ENCODE results near the gene FGF14. TPM values are rescaled to one million over a fixed set of nuclear protein-coding genes. Genes with fewer than 3 reads are reported as not detected.

FGF14 gene
- total RNA-seq, 2 experiments from 2014 or later: not detected

GRCh38 chr13:101711307-101712025, 690.4 kb downstream of the FGF14 start:
- no peak overlapping the region for H3K4me3 Mint-ChIP-seq
- peaks cover 3% of the 10 kb centered on the region for H3K27me3 Mint-ChIP-seq
- peaks cover 7% of the 10 kb centered on the region for H3K4me1 Mint-ChIP-seq
- no peaks in the 10 kb centered on the region for H3K36me3 Mint-ChIP-seq
- ATAC-seq: no peak
- no peaks in the 10 kb centered on the region for H3K9me3 Mint-ChIP-seq (ENCODE audit: low read depth)
- no peak for DNase-seq
- no peak overlapping the region for H3K27ac Mint-ChIP-seq
- CTCF ChIA-PET: interaction anchor here (0.6 kb wide), 1 partner anchor 739 kb away, joined by 3 read pairs; no protein-coding TSS in a partner anchor

DNA sequence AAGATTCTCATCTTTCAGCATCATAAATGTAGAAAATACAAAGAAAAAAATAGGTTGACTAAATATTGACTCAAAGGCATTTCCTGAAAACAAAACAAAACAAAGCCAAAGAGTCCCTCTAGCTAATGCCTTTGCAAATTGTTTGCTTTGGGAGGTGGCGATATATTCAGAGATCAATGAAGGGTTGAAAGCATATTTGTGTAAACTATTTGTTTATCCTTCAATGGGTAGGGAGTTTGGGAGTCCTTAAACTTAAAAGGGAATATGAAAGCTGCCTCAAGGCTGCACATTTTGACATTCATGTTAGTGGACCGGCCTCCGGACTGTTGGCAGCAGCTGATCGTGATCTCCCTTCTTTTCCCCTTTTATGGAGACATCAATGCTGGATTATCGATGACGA, 691.9 kb downstream of the FGF14 start:
- Mint-ChIP-seq H3K27me3 (peaks cover 7% of the 10 kb centered on the region), H3K4me3 (no peak overlapping the region), H3K4me1 (peaks cover 11% of the 10 kb centered on the region), H3K36me3 (no peaks in the 10 kb centered on the region), H3K9me3 (ENCODE audit: low read depth) (no peaks in the 10 kb centered on the region), H3K27ac (no peak overlapping the region)
- DNase-seq (no peak), ATAC-seq (no peak)
- CTCF ChIA-PET: no interaction called here

- DNase-seq (no peak), ATAC-seq (no peak)
- CTCF ChIA-PET: no interaction called here
- Mint-ChIP-seq H3K27ac (no peak overlapping the region), H3K4me3 (no peak overlapping the region), H3K9me3 (ENCODE audit: low read depth) (no peaks in the 10 kb centered on the region), H3K27me3 (peaks cover 14% of the 10 kb centered on the region), H3K36me3 (no peaks in the 10 kb centered on the region), H3K4me1 (peaks cover 11% of the 10 kb centered on the region)
Measured at GRCh38 chr13:101708115-101708514, 693.7 kb downstream of the FGF14 start.

- Mint-ChIP-seq H3K4me3 (no peak overlapping the region), H3K4me1 (peaks cover 11% of the 10 kb centered on the region), H3K27ac (no peak overlapping the region), H3K36me3 (no peaks in the 10 kb centered on the region), H3K27me3 (peaks cover 15% of the 10 kb centered on the region), H3K9me3 (ENCODE audit: low read depth) (no peaks in the 10 kb centered on the region)
- no peak for ATAC-seq
- DNase-seq: no peak
- CTCF ChIA-PET: no interaction called here
Measured at GRCh38 chr13:101707659-101708058, 694.2 kb downstream of the FGF14 start.

DNA sequence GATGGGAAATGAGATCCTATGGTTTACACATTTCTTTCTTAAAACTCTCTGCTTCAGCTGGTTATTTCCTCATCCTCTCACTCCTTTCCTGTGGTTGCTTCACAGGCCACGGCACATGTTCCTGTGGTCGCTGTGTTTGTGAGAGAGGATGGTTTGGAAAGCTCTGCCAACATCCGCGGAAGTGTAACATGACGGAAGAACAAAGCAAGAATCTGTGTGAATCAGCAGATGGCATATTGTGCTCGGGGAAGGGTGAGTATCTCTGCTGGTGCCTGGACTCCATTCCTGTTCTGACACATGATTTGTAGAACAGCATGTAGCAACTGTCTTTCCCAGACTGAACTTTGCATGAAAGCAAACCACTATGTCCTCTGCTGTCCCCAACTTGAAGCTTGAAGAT, 695.2 kb downstream of the FGF14 start:
- Mint-ChIP-seq H3K4me3 (no peak overlapping the region), H3K4me1 (peaks cover 11% of the 10 kb centered on the region), H3K36me3 (no peaks in the 10 kb centered on the region), H3K27me3 (peaks cover 15% of the 10 kb centered on the region), H3K27ac (no peak overlapping the region), H3K9me3 (ENCODE audit: low read depth) (no peaks in the 10 kb centered on the region)
- DNase-seq (peak; percentile 51), ATAC-seq (peak; percentile 20)
- CTCF ChIA-PET: no interaction called here

DNA sequence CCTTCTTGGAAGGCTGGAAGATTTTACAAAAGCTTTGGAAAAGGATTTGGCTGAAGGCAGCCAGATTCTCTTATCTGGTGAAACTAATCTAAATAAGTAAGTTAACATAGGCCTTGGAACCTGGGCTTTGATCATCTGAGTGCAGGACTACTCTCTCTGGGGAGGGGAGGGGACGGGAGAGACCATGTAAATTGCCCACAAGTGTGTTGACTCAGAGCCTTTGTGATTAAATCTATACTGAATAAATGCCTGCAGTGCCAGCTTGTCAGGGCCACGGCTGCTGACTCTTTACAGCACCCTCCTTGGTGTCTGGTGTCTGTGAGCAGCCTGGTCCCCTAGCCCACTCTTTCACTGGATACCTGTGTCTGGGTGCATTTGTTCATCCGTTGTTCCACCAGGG, 698.0 kb downstream of the FGF14 start:
- peaks cover 15% of the 10 kb centered on the region for H3K27me3 Mint-ChIP-seq
- H3K4me1 Mint-ChIP-seq: peaks cover 11% of the 10 kb centered on the region
- no peak overlapping the region for H3K4me3 Mint-ChIP-seq
- DNase-seq (no peak), ATAC-seq (no peak)
- H3K9me3 Mint-ChIP-seq (ENCODE audit: low read depth): no peaks in the 10 kb centered on the region
- no peaks in the 10 kb centered on the region for H3K36me3 Mint-ChIP-seq
- CTCF ChIA-PET: no interaction called here
- H3K27ac Mint-ChIP-seq: no peak overlapping the region

DNA sequence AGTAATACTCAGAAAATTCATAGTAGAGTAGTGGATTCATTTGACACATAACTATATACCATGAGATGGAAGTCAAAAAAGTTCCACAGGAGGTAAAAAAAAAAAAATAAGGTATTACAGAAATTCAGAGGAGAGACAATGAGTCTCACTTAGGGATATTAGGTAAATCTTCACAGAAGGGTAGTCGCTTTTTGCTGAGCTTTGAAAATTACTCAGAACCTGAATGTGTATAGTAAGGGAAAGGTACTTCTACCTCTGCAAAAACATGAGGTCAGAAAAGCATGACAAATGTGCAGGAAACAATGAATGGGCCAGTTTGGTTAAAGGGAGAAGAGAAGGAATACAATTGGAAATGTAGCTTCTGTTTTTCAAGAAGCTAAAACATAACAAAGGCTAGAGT, 698.8 kb downstream of the FGF14 start:
- Mint-ChIP-seq H3K4me3 (no peak overlapping the region), H3K27ac (no peak overlapping the region), H3K27me3 (peaks cover 15% of the 10 kb centered on the region), H3K4me1 (peaks cover 11% of the 10 kb centered on the region), H3K9me3 (ENCODE audit: low read depth) (no peaks in the 10 kb centered on the region), H3K36me3 (no peaks in the 10 kb centered on the region)
- ATAC-seq: no peak
- DNase-seq: no peak
- CTCF ChIA-PET: no interaction called here

GRCh38 chr13:101700598-101700997, 701.2 kb downstream of the FGF14 start:
- no peaks in the 10 kb centered on the region for H3K4me1 Mint-ChIP-seq
- CTCF ChIA-PET: no interaction called here
- no peaks in the 10 kb centered on the region for H3K9me3 Mint-ChIP-seq (ENCODE audit: low read depth)
- no peaks in the 10 kb centered on the region for H3K36me3 Mint-ChIP-seq
- ATAC-seq: no peak
- H3K27ac Mint-ChIP-seq: no peak overlapping the region
- H3K27me3 Mint-ChIP-seq: peaks cover 7% of the 10 kb centered on the region
- no peak overlapping the region for H3K4me3 Mint-ChIP-seq
- DNase-seq: no peak

GRCh38 chr13:101698400-101698799, 703.4 kb downstream of the FGF14 start:
- H3K27me3 Mint-ChIP-seq: peaks cover 4% of the 10 kb centered on the region
- CTCF ChIA-PET: no interaction called here
- no peak overlapping the region for H3K4me3 Mint-ChIP-seq
- H3K4me1 Mint-ChIP-seq: no peaks in the 10 kb centered on the region
- H3K36me3 Mint-ChIP-seq: no peaks in the 10 kb centered on the region
- no peak for ATAC-seq
- no peak for DNase-seq
- no peaks in the 10 kb centered on the region for H3K9me3 Mint-ChIP-seq (ENCODE audit: low read depth)
- no peak overlapping the region for H3K27ac Mint-ChIP-seq

GRCh38 chr13:101697745-101698144, 704.1 kb downstream of the FGF14 start:
- H3K27me3 Mint-ChIP-seq: no peaks in the 10 kb centered on the region
- no peaks in the 10 kb centered on the region for H3K9me3 Mint-ChIP-seq (ENCODE audit: low read depth)
- no peaks in the 10 kb centered on the region for H3K4me1 Mint-ChIP-seq
- no peak overlapping the region for H3K27ac Mint-ChIP-seq
- CTCF ChIA-PET: no interaction called here
- ATAC-seq (no peak), DNase-seq (no peak)
- no peak overlapping the region for H3K4me3 Mint-ChIP-seq
- H3K36me3 Mint-ChIP-seq: no peaks in the 10 kb centered on the region

GRCh38 chr13:101695870-101696516, 705.9 kb downstream of the FGF14 start:
- no peaks in the 10 kb centered on the region for H3K9me3 Mint-ChIP-seq (ENCODE audit: low read depth)
- H3K36me3 Mint-ChIP-seq: no peaks in the 10 kb centered on the region
- CTCF ChIA-PET: no interaction called here
- ATAC-seq (no peak), DNase-seq (no peak)
- H3K27ac Mint-ChIP-seq: no peak overlapping the region
- H3K27me3 Mint-ChIP-seq: peaks cover 2% of the 10 kb centered on the region
- H3K4me1 Mint-ChIP-seq: no peaks in the 10 kb centered on the region
- no peak overlapping the region for H3K4me3 Mint-ChIP-seq

DNA sequence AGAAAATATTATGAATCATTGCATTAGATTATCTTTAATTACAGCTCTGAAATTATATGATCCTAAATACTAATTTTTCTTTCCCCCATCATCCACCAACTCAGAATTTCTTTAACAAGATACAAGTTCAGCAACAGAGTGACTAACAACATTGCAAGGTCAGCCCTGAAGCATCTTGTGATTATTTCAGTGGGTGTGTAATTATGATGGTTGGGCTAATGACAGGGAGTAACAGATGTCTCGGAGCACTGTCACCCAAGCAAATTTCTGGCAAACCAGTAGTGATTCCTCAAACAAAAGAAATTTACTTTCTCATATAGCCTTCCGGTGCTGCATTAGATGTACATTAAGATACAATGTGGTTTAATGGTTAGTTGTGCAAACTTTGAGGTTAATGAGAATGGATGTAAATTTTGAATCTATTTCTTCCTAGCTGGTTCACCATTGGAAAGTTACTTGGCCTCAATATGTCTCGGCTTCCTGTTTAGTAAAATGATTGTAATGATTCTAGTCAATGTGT, 710.4 kb downstream of the FGF14 start:
- ATAC-seq: no peak
- Mint-ChIP-seq H3K27me3 (peaks cover 11% of the 10 kb centered on the region), H3K27ac (no peak overlapping the region), H3K9me3 (ENCODE audit: low read depth) (no peaks in the 10 kb centered on the region), H3K36me3 (no peaks in the 10 kb centered on the region), H3K4me1 (no peaks in the 10 kb centered on the region), H3K4me3 (no peak overlapping the region)
- no peak for DNase-seq
- CTCF ChIA-PET: no interaction called here

DNA sequence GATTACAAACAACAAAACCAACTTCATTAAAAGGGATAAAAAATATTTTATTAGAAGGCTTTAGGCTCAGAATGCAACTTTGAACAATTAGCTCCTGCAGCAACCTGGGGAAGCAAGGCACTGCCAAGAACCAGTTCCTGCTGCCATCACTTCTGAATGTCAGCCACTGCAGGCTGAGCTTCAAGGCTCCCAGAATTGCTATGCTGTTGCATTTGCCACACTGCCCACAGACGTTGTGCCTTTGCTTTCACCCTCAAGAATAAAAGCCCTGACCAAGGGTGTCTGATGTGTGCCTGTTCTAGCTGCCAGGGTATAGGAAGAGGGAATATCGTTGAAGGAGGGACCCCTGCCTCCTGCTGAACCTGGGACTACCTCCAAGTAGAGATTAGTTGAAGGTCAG, 711.0 kb downstream of the FGF14 start:
- no peaks in the 10 kb centered on the region for H3K4me1 Mint-ChIP-seq
- no peak overlapping the region for H3K4me3 Mint-ChIP-seq
- no peaks in the 10 kb centered on the region for H3K9me3 Mint-ChIP-seq (ENCODE audit: low read depth)
- CTCF ChIA-PET: no interaction called here
- H3K27ac Mint-ChIP-seq: no peak overlapping the region
- DNase-seq (no peak), ATAC-seq (no peak)
- no peaks in the 10 kb centered on the region for H3K36me3 Mint-ChIP-seq
- H3K27me3 Mint-ChIP-seq: peaks cover 11% of the 10 kb centered on the region

- Mint-ChIP-seq H3K36me3 (no peaks in the 10 kb centered on the region), H3K27me3 (peaks cover 18% of the 10 kb centered on the region), H3K9me3 (ENCODE audit: low read depth) (no peaks in the 10 kb centered on the region), H3K27ac (no peak overlapping the region), H3K4me3 (no peak overlapping the region), H3K4me1 (no peaks in the 10 kb centered on the region)
- DNase-seq: no peak
- CTCF ChIA-PET: no interaction called here
- no peak for ATAC-seq
Measured at GRCh38 chr13:101686003-101686402, 715.8 kb downstream of the FGF14 start.
